GM21423 (cell line): Measurements from ENCODE around the gene KIF1C.
"Not testable (repeated sequence)": the region's sequence is repeated elsewhere in the genome, so short reads cannot be mapped to it uniquely, and the experiment has no call there.

Experiments
- ATAC-seq: cut with Tn5 transposase; IDR thresholded peaks from one replicate; pipeline ENCODE4 v1.9.1; 2021; ENCODE audit warnings: mild to moderate bottlenecking, moderate library complexity; ENCODE audit not compliant: unreplicated experiment

Gene KIF1C

DNA sequence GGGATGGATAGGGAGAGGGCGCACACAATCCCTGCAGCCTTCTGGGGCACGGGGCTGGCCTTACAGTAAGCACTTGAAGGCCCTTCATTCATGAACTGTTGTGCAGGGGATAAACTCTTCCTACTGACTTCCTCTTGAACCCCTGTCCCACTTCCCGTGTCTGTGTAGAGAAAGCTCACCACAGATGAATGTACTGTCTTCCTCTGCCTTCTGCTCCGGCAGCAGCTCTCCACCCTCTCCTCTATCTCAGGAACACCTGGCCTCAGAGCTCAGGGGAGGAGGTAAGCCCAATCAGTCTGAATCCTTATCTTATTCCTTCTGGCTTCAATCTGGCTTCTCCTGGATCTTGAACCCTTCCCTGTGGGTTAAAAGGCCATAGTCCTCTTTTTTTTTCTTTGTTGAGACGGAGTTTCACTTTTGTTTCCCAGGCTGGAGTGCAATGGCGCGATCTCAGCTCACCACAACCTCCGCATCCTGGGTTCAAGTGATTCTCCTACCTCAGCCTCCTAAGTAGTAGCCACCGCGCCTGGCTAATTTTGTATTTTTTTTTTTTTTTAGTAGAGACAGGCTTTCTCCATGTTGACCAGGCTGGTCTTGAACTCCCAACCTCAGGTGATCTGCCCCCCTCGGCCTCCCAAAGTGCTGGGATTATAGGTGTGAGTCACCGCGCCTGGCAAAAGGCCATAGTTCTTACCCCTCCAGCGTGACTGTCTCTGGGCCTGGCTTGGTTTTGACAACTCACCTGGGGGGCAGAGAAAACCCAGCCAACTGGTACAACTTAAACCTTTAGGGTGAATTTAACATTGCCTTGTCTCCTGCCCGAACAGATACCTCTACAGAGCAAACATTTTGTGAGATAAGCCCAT is 44.6 kb downstream of the KIF1C start:
- ATAC-seq: no peak

DNA sequence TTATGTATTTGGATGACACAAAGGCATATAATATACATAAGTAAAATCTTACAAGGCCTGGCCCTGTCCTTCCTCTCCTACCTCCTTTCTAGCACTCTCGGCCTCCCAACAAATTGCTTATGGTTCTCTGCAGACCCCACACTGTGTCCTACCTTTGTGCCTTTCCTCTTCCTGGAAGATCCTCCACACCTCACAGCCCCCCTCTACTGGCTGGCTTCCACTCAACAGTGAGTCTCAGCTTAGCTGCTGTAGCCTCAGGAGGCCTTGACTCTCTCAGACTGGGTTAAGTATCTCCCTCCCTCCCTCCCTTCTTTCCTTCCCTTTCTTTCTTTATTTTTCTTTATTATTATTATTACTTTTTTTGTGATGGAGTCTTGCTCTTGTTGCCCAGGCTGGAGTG is 45.8 kb downstream of the KIF1C start:
- no peak for ATAC-seq

DNA sequence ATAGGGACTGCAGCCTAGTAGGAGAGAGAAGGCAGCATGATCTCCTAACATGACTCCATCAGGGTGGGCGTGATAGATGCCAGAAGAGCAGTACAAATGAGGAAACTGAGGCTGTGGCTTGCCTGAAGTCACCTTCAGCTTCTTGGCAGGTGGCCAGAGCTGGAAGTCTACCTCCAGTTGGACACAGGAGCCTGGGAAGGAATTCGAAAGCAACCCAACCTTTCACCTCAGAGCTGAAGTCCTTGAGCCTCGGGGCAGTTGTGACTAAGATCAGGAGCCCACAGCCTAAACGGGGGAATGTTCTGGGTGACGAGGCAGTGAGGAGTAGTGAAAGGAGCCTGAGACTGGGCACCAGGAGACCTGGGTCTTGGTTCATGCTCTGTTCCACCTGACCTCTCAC is 46.9 kb downstream of the KIF1C start:
- ATAC-seq: no peak

DNA sequence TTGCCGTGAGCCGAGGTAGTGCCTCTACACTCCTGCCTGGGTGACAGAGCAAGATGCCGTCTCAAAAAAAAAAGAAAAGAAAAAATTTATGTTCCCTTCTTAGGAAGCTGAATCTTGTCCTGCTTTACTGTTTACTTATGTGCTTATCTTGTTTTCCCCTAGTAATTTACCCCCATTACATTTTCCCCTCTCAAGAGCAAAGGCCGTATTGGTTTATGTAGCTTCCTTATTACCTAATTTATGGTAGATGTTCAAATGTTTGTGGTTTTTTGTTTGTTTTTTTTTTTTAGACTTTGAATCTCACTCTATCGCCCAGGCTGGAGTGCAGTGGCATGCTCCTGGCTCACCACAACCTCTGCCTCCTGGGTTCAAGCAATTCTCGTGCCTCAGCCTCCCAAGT is 47.7 kb downstream of the KIF1C start:
- no peak for ATAC-seq

DNA sequence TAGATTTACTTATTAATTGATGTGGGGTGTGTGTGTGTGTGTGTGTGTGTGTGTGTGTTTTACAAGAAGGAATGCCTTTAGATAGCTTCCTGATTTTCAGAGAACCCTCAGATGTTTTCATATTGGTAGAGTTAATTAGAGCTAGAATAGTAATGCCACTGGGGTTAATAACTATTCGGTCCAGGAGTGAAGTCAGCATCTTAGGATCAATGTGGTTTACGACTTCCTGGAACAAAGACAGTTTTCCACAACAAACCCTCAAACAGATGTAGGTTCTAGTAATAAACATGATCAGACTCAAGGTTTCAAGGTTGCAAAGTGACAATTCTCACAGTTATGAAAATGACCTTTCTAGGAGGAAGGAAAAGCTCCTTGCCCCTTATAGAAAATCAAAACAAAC is 49.7 kb downstream of the KIF1C start:
- no peak for ATAC-seq

DNA sequence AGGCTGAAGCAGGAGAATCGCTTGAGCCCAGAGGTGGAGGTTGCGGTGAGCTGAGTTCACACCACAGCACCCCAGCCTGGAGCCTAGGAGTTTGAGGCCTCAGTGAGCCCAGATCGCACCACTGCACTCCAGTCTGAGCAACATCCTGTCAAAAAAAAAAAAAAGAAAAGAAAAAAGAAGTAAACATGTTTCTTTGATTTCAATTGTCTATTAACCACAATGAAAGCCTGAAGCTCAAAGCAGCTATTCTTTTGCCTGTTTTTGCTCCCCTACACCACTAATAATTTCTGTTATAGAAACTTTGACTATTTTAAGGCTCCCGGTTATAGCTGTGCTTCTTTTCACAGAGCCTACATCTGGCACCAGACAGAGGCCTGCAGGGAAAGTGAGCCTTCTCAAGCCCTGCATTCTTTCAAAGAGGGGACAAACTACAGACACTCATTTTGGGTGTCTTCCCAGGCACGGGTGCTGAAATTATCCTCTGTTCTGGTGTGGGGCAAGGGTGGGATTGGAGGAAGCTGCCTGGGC is 51.6 kb downstream of the KIF1C start:
- no peak for ATAC-seq

DNA sequence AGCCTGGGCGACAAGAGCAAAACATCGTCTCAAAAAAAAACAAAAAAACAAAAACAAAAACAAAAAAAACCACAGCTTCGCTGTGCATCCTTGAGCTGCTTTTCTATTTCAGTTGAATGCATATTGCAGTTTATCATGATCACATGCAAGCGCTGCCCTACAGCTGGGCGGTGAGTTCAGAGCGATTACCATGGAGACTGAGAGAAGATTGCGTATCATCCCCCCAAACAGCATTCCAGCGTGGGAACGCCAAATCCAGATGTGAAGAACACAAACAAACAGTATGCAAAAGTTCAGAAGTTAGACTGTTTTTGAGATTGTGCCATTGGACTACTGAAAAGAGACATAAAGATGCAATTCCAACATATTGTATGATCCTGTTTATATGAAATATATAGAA is 52.5 kb downstream of the KIF1C start:
- ATAC-seq: no peak

GRCh38 chr17:5055543-5055942 is 57.8 kb downstream of the KIF1C start:
- ATAC-seq: no peak

DNA sequence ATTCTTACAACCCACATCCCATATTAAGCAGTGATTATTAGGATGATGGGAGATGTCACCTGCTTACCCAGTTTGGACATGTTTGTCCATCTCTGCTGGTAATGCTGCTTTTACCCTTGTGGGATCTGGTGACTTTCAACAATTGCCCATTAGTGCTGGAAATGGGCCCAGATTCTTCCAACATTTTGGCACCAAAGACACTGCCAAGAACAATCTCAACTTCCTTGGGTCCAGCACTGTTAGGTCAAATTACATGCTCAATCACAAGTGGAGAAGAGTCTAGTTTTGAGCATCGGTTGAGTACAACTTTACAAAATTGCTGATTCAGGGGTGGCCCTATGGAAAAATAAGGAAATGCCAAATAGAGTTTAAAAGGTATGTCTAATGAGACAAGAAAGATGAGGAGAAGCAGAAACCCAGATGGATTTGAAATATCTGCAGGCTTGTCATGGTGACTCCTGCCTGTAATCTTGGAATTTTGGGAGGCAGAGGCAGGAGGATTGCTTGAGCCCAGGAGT is 67.5 kb downstream of the KIF1C start:
- ATAC-seq: no peak

DNA sequence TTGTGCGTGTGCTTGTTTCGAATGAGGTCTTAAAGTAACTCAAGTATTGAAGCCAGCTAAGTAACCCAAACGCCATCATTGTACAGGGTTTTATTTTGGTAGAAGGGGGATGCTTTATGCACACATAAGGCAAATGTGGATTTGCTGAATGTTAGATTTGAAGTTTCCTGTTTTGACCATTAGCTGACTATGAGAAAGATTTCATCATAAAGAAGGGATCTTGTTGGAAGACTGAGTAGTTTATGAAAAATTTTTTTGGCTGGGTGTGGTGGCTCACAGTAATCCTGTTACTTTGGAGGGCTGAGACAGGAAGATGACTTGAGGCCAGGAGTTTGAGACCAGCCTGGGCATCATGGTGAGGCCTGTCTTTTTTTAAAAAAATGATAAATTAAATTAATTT is 70.5 kb downstream of the KIF1C start:
- ATAC-seq: no peak

- ATAC-seq: no peak
Observed at GRCh38 chr17:5069724-5070123, 72.0 kb downstream of the KIF1C start.

- not testable (repeated sequence) for ATAC-seq
Observed at GRCh38 chr17:5075472-5075871, 77.7 kb downstream of the KIF1C start.

GRCh38 chr17:5077275-5077674 is 79.5 kb downstream of the KIF1C start:
- ATAC-seq: not testable (repeated sequence)

DNA sequence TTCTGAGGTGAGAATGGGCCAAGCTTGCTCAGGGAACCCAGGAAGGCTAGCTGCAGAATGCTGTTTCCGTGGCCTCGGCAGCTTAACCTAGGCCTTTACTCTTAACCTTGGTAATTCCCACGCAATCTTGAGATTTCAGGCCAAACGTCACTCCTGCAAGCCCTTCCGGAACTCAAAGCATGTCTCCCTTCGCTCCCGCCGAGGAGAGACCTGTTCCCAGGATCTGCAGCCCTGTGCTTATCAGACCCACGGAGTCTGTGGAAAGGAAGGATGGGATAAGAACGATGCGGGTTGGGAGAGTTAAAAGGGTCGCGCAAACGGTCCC is 80.0 kb downstream of the KIF1C start:
- ATAC-seq: no peak
